Measurements from ENCODE around the gene RIMS1. TPM values are rescaled to one million over a fixed set of nuclear protein-coding genes. Genes with fewer than 3 reads are reported as not detected.

Gene RIMS1
- total and polyA plus RNA-seq, 2 donors (not counting 3 experiments of a cell fraction or from before 2014, with no cell fraction given), result 0.15 TPM; not detected in 1

DNA sequence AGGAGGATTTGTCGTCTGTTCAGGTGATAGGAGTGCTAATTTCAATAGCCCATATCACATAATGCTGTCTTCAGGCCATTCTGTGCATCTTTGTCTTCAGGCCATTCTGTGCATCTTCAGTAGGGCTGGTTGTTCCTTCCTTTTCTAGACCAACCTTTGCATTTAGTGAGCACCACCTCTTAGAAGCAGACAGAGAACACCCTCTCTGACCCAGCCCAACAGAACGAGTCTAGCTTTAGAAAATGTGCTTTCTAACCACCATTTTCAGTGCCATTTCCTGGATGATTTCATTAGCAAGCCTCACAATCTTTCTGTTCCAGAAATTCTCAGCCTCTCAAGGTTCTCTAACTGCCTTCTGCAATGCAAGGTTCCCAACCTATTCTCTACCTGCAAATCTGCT, 520.2 kb downstream of the RIMS1 start:
- DNase-seq (ENCODE audit: low read depth, low spot score), result no peak
- Histone ChIP-seq H3K27me3 (ENCODE audit: control insufficient read depth in 2 of 2, insufficient read depth in 2 of 2, low read length in 2 of 2) (peaks cover 4 to 12% of the 10 kb centered on the region in 2 experiments), H3K4me3 (replicated peaks in 1 of 3; ENCODE audit: insufficient read depth in 1 of 3, low read depth in 1 of 3, low read length in 3 of 3) (no peak overlapping the region), H4K20me1 (replicated peaks; ENCODE audit: control insufficient read depth, extremely low read depth, insufficient read depth, low read length) (no peaks in the 10 kb centered on the region), H3K9me3 (replicated peaks; ENCODE audit: control insufficient read depth, insufficient read depth, low read length) (no peaks in the 10 kb centered on the region), H3K79me2 (ENCODE audit: control insufficient read depth, insufficient read depth, low read length) (no peaks in the 10 kb centered on the region), H3K9me1 (replicated peaks; ENCODE audit: control insufficient read depth, extremely low read depth, insufficient read depth, low read length) (no peaks in the 10 kb centered on the region), H3K9ac (replicated peaks; ENCODE audit: extremely low read depth, insufficient read depth, low read length) (no peak overlapping the region), H3K4me2 (ENCODE audit: insufficient read depth, low read length) (no peak overlapping the region), H3K36me3 (ENCODE audit: control insufficient read depth in 2 of 2, extremely low read depth in 1 of 2, insufficient read depth in 2 of 2, low read length in 2 of 2) (no peaks in the 10 kb centered on the region), H3K27ac (ENCODE audit: insufficient read depth, low read depth, low read length) (no peak overlapping the region), H3K4me1 (ENCODE audit: control insufficient read depth, extremely low read depth, insufficient read depth, low read length) (no peaks in the 10 kb centered on the region), H2AFZ (ENCODE audit: low read depth, low read length) (no peak overlapping the region)
- no peak for FAIRE-seq
- ChIA-PET CTCF (no interaction called here), POLR2A (no interaction called here)
- BruUV-seq (replicated peaks), result no TSS peak
- dilution Hi-C loops (cut with MboI; ENCODE audit: extremely low pct_ligation_motif_present, low sequenced_read_pairs), result no loop called here
- TF ChIP-seq GATA2 (IDR thresholded peaks at IDR 0.05; ENCODE audit: insufficient read depth, insufficient read length, low read depth, low read length), result no peak
- TF ChIP-seq, protein P1, sequence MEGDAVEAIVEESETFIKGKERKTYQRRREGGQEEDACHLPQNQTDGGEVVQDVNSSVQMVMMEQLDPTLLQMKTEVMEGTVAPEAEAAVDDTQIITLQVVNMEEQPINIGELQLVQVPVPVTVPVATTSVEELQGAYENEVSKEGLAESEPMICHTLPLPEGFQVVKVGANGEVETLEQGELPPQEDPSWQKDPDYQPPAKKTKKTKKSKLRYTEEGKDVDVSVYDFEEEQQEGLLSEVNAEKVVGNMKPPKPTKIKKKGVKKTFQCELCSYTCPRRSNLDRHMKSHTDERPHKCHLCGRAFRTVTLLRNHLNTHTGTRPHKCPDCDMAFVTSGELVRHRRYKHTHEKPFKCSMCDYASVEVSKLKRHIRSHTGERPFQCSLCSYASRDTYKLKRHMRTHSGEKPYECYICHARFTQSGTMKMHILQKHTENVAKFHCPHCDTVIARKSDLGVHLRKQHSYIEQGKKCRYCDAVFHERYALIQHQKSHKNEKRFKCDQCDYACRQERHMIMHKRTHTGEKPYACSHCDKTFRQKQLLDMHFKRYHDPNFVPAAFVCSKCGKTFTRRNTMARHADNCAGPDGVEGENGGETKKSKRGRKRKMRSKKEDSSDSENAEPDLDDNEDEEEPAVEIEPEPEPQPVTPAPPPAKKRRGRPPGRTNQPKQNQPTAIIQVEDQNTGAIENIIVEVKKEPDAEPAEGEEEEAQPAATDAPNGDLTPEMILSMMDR (IDR thresholded peaks at IDR 0.05; ENCODE audit: extremely low read depth in 1 of 2, insufficient read depth in 1 of 2, low read depth in 1 of 2, low read length in 2 of 2), result no peak
- TF ChIP-seq EZH2 (IDR thresholded peaks at IDR 0.05; ENCODE audit: borderline replicate concordance, low read depth, low read length, severe bottlenecking), result no peak
- no peak for TF ChIP-seq POLR2A (IDR thresholded peaks at IDR 0.05; ENCODE audit: low read depth, low read length)
- TF ChIP-seq MYC (IDR thresholded peaks at IDR 0.05; ENCODE audit: low read depth, low read length), result no peak
- TF ChIP-seq, protein P2, sequence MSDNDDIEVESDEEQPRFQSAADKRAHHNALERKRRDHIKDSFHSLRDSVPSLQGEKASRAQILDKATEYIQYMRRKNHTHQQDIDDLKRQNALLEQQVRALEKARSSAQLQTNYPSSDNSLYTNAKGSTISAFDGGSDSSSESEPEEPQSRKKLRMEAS (IDR thresholded peaks at IDR 0.05; ENCODE audit: insufficient read depth, insufficient read length), result no peak
- no peak for TF ChIP-seq JUN (IDR thresholded peaks at IDR 0.05; ENCODE audit: borderline replicate concordance, insufficient read depth, insufficient read length, low read depth)
- TF ChIP-seq FOS (IDR thresholded peaks at IDR 0.05; ENCODE audit: borderline replicate concordance, insufficient read depth, low read length), result no peak
- no peak for TF ChIP-seq POLR2AphosphoS5 (IDR thresholded peaks at IDR 0.05; ENCODE audit: insufficient read depth, low read depth, low read length)
- intact Hi-C loops (cut with micrococcal nuclease), result no loop called here
